Measurements from ENCODE around the gene EIF4EBP2. TPM values are rescaled to one million over a fixed set of nuclear protein-coding genes. Genes with fewer than 3 reads are reported as not detected.

EIF4EBP2 gene
- total and polyA plus RNA-seq, 8 donors, result 63.8 to 81.4 (median 77.5) TPM

- Histone ChIP-seq H3K27ac (peak overlapping the region; percentile 98 to 99), H3K27me3 (no peaks in the 10 kb centered on the region), H3K9me3 (no peaks in the 10 kb centered on the region), H3K4me1 (peaks cover 17 to 38% of the 10 kb centered on the region in 2 donors), H3K4me3 (peak overlapping the region; percentile 10 to 93), H3K36me3 (no peaks in the 10 kb centered on the region)
- intact Hi-C loops (cut with DNase I), result no loop called here
- DNase-seq (no peak), ATAC-seq (no peak)
- TF ChIP-seq CTCF (IDR thresholded peaks at IDR 0.05), result no peak
Measured at GRCh38 chr10:70403483-70404035, 386 bp upstream of the EIF4EBP2 start.

GRCh38 chr10:70404787-70405036 is 767 bp downstream of the EIF4EBP2 start:
- no peaks in the 10 kb centered on the region for H3K9me3 ChIP-seq
- TF ChIP-seq CTCF (IDR thresholded peaks at IDR 0.05), result no peak
- DNase-seq (no peak), ATAC-seq (peak; percentile 12)
- H3K36me3 ChIP-seq, result no peaks in the 10 kb centered on the region
- H3K4me1 ChIP-seq, result peaks cover 26 to 48% of the 10 kb centered on the region in 2 donors
- intact Hi-C loops (cut with DNase I), result no loop called here
- H3K4me3 ChIP-seq, result peak overlapping the region; percentile 90 to 93
- H3K27me3 ChIP-seq, result no peaks in the 10 kb centered on the region
- H3K27ac ChIP-seq, result peak overlapping the region; percentile 98 to 99

GRCh38 chr10:70405037-70405824 is 1.3 kb downstream of the EIF4EBP2 start:
- no peak for TF ChIP-seq CTCF (IDR thresholded peaks at IDR 0.05)
- Histone ChIP-seq H3K36me3 (no peaks in the 10 kb centered on the region), H3K4me3 (peak overlapping the region; percentile 90 to 93), H3K27ac (peak overlapping the region; percentile 98 to 99), H3K27me3 (no peaks in the 10 kb centered on the region), H3K9me3 (no peaks in the 10 kb centered on the region), H3K4me1 (peaks cover 26 to 48% of the 10 kb centered on the region in 2 donors)
- ATAC-seq (peak; percentile 84), DNase-seq (peak in 3 of 4 donors; percentile 79 to 94 (median 87))
- intact Hi-C loops (cut with DNase I), result no loop called here

- H3K27ac ChIP-seq, result no peak overlapping the region
- H3K9me3 ChIP-seq, result no peaks in the 10 kb centered on the region
- DNase-seq (no peak), ATAC-seq (no peak)
- H3K27me3 ChIP-seq, result no peaks in the 10 kb centered on the region
- no peaks in the 10 kb centered on the region for H3K36me3 ChIP-seq
- TF ChIP-seq CTCF (IDR thresholded peaks at IDR 0.05), result no peak
- intact Hi-C loops (cut with DNase I), result no loop called here
- peaks cover 26 to 54% of the 10 kb centered on the region in 2 donors for H3K4me1 ChIP-seq
- no peak overlapping the region for H3K4me3 ChIP-seq
Measured at GRCh38 chr10:70409772-70410171, 5.8 kb downstream of the EIF4EBP2 start.

GRCh38 chr10:70410608-70411007 is 6.7 kb downstream of the EIF4EBP2 start:
- no peaks in the 10 kb centered on the region for H3K9me3 ChIP-seq
- H3K36me3 ChIP-seq, result no peaks in the 10 kb centered on the region
- TF ChIP-seq CTCF (IDR thresholded peaks at IDR 0.05), result no peak
- peaks cover 25 to 45% of the 10 kb centered on the region in 2 donors for H3K4me1 ChIP-seq
- intact Hi-C loops (cut with DNase I), result no loop called here
- H3K4me3 ChIP-seq, result no peak overlapping the region
- H3K27ac ChIP-seq, result no peak overlapping the region
- no peaks in the 10 kb centered on the region for H3K27me3 ChIP-seq
- DNase-seq, result no peak
- no peak for ATAC-seq

Measured in left lung (tissue), 10 donors.